ENCODE data around the gene NACAD. TPM values are rescaled to one million over a fixed set of nuclear protein-coding genes. Genes with fewer than 3 reads are reported as not detected.

NACAD gene, protein sequence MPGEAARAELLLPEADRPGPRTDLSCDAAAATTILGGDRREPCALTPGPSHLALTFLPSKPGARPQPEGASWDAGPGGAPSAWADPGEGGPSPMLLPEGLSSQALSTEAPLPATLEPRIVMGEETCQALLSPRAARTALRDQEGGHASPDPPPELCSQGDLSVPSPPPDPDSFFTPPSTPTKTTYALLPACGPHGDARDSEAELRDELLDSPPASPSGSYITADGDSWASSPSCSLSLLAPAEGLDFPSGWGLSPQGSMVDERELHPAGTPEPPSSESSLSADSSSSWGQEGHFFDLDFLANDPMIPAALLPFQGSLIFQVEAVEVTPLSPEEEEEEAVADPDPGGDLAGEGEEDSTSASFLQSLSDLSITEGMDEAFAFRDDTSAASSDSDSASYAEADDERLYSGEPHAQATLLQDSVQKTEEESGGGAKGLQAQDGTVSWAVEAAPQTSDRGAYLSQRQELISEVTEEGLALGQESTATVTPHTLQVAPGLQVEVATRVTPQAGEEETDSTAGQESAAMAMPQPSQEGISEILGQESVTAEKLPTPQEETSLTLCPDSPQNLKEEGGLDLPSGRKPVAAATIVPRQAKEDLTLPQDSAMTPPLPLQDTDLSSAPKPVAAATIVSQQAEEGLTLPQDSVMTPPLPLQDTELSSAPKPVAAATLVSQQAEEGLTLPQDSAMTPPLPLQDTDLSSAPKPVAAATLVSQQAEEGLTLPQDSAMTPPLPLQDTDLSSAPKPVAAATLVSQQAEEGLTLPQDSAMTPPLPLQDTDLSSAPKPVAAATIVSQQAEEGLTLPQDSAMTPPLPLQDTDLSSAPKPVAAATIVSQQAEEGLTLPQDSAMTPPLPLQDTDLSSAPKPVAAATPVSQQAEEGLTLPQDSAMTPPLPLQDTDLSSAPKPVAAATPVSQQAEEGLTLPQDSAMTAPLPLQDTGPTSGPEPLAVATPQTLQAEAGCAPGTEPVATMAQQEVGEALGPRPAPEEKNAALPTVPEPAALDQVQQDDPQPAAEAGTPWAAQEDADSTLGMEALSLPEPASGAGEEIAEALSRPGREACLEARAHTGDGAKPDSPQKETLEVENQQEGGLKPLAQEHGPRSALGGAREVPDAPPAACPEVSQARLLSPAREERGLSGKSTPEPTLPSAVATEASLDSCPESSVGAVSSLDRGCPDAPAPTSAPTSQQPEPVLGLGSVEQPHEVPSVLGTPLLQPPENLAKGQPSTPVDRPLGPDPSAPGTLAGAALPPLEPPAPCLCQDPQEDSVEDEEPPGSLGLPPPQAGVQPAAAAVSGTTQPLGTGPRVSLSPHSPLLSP (N-terminal part only)
- 1 to 10 TPM in 1 of 4 donors, under 1 TPM in 2, not detected in 1; 0.04 to 1.9 (median 0.62) TPM for total RNA-seq

GRCh38 chr7:45088821-45089340, at the start of gene NACAD:
TSS of gene NACAD (minus strand) at chr7:45088969. CDS start at chr7:45088894, 75 bp downstream.
- 0% methylated on average over 6 to 13 of the region's 50 CpGs for WGBS, 2 donors
- intact Hi-C loops (cut with DNase I): no loop called here
- peak within 1 kb of the TSS; percentile 52 to 85 (median 78) for H3K27ac ChIP-seq
- peaks cover 0 to 23% (median 0%) of the 10 kb centered on the region in 4 donors for H3K27me3 ChIP-seq
- no peak for TF ChIP-seq POLR2A (IDR thresholded peaks at IDR 0.05)
- no peak for TF ChIP-seq CTCF (IDR thresholded peaks at IDR 0.05)
- H3K36me3 ChIP-seq: no peaks in the 10 kb centered on the region
- H3K9me3 ChIP-seq: no peaks in the 10 kb centered on the region
- DNase-seq: no peak
- peaks cover 0 to 31% (median 4%) of the 10 kb centered on the region in 3 donors for H3K4me1 ChIP-seq
- peak within 1 kb of the TSS; percentile 28 to 71 (median 56) for H3K4me3 ChIP-seq

DNA sequence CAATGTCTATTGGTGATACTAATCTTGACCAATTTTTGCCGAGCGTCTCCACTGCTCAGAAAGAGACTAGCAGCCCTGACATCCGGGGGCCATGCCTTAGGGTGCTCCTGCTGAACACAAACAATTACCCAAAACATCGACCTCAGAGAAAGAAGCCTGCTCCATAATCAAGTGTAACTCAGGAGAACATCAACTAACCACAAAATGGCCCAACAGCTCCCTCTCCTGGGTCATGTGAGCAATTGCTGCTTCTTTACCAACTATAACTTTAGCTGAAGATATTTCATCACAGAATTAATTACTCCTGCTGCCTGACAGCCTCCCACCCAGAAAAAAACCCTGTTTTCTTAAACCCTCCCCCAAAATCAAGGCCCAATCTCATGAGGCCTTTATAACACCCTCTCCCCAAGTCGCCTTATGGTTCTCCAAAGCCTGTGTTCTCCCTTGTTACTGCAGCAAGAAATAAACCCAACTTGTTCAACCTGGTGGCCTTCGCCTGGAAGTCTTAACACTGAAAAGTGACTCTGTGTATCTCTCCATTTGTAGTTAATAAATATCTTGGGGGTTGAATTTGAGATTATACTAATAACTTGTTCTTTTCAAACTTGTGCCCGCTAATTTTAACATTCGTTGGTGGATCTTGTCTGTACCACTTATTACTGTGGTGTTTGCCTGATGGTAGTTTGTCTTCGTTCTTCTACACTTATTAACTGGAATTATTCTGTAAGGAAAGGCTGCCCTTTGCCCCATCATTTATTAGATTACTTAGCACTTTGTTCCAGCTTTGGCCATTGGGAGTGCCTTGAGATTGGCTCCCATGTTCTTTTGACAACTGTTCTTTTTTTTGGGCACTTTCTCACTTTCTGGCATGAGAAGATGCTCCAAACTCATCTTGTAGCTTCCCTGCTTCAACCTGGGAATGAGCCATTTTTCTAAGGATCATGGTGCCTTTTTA, 47.6 kb upstream of the NACAD start:
- DNase-seq: no peak
- Histone ChIP-seq H3K4me1 (no peaks in the 10 kb centered on the region), H3K36me3 (no peaks in the 10 kb centered on the region), H3K27ac (no peak overlapping the region), H3K9me3 (no peaks in the 10 kb centered on the region), H3K27me3 (peaks cover 0 to 8% (median 0%) of the 10 kb centered on the region in 4 donors), H3K4me3 (no peak overlapping the region)
- WGBS, 2 donors: 37 to 53% methylated on average over 8 to 9 of the region's 9 CpGs
- intact Hi-C loops (cut with DNase I): loop anchor here (10.0 kb wide), 2 partner anchors 172 to 282 kb away; no protein-coding TSS in a partner anchor
- TF ChIP-seq POLR2A (IDR thresholded peaks at IDR 0.05) (no peak), CTCF (IDR thresholded peaks at IDR 0.05) (peak; percentile 80 to 91 (median 84))

- no peak for DNase-seq
- H3K27me3 ChIP-seq: peaks cover 0 to 8% (median 0%) of the 10 kb centered on the region in 4 donors
- TF ChIP-seq CTCF (IDR thresholded peaks at IDR 0.05): no peak
- TF ChIP-seq POLR2A (IDR thresholded peaks at IDR 0.05): no peak
- intact Hi-C loops (cut with DNase I): loop anchor here (10.0 kb wide), 2 partner anchors 169 to 279 kb away; no protein-coding TSS in a partner anchor
- 40 to 62% methylated on average over 1 to 3 of the region's 7 CpGs for WGBS, 2 donors
- H3K9me3 ChIP-seq: no peaks in the 10 kb centered on the region
- no peak overlapping the region for H3K27ac ChIP-seq
- H3K36me3 ChIP-seq: no peaks in the 10 kb centered on the region
- H3K4me3 ChIP-seq: no peak overlapping the region
- H3K4me1 ChIP-seq: no peaks in the 10 kb centered on the region
Observed at GRCh38 chr7:45133877-45134276, 45.1 kb upstream of the NACAD start.

DNA sequence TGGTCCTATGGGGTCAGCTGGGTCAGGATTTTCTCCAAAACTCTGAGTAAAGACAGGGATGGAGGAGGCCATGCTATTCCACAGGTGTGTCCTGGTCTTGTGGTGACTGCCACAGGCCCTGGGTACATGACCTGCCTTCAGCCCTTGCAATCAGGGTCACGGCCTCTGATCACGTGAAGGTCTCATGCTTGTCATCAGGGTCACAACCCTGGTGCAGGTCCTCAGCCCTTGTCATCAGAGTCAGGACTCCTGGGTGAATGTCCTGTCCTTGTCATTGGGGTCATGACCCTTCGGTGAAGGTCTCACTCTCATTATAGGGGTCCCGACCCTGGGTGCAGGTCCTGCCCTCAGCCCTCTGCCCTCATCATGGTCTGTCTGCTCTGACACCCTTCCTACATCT, 44.6 kb upstream of the NACAD start:
- DNase-seq: no peak
- Histone ChIP-seq H3K4me3 (no peak overlapping the region), H3K27ac (no peak overlapping the region), H3K9me3 (no peaks in the 10 kb centered on the region), H3K4me1 (no peaks in the 10 kb centered on the region), H3K27me3 (peaks cover 0 to 8% (median 0%) of the 10 kb centered on the region in 4 donors), H3K36me3 (no peaks in the 10 kb centered on the region)
- TF ChIP-seq CTCF (IDR thresholded peaks at IDR 0.05) (no peak), POLR2A (IDR thresholded peaks at IDR 0.05) (no peak)
- 91 to 94% methylated on average over 3 to 4 of the region's 4 CpGs for WGBS, 2 donors
- intact Hi-C loops (cut with DNase I): loop anchor here (10.0 kb wide), 2 partner anchors 169 to 279 kb away; no protein-coding TSS in a partner anchor
